Endothelial cell of umbilical vein (primary cell): Measurements from ENCODE around the gene CILP2.

Source experiments
- CTCF ChIP-seq, 2 donors: IDR thresholded peaks; 1 replicate in 1 of 2; 2 replicates in 1 of 2; pipeline ENCODE4 v1.5.1; 2011; ENCODE audit warnings: low read length in 2 of 2, mild to moderate bottlenecking in 2 of 2, moderate library complexity in 2 of 2, control low read depth in 1 of 2, inconsistent platforms in 1 of 2, low read depth in 1 of 2; ENCODE audit not compliant: insufficient read depth in 1 of 2; ENCODE audit errors: extremely low read depth in 1 of 2
- EZH2 ChIP-seq: IDR thresholded peaks from 2 replicates; pipeline ENCODE4 v1.6.1; 2012; ENCODE audit warnings: borderline replicate concordance, low read depth, mild to moderate bottlenecking, moderate library complexity, low read length, inconsistent platforms; ENCODE audit not compliant: severe bottlenecking
- FOS ChIP-seq: IDR thresholded peaks from 2 replicates; pipeline ENCODE4 v1.6.1; 2011; ENCODE audit warnings: mild to moderate bottlenecking, low read length, moderate library complexity, borderline replicate concordance; ENCODE audit not compliant: insufficient read depth
- MAX ChIP-seq: IDR thresholded peaks from 2 replicates; pipeline ENCODE4 v1.6.1; 2011; ENCODE audit not compliant: insufficient read depth, insufficient read length
- POLR2A ChIP-seq: IDR thresholded peaks from 2 replicates; pipeline ENCODE4 v1.6.1; 2012; ENCODE audit warnings: low read depth, mild to moderate bottlenecking, control low read depth, low read length
- POLR2AphosphoS5 ChIP-seq: IDR thresholded peaks from 2 replicates; pipeline ENCODE4 v1.6.1; 2012; ENCODE audit warnings: low read depth, mild to moderate bottlenecking, control low read depth, low read length, moderate library complexity; ENCODE audit not compliant: insufficient read depth

GRCh38 chr19:19553670-19554069 lies 15.6 kb downstream of the CILP2 start:
- TF ChIP-seq POLR2AphosphoS5 (no peak), EZH2 (no peak), CTCF (IDR thresholded peaks at IDR 0.05; ENCODE audit: extremely low read depth in 1 of 2, insufficient read depth in 1 of 2, low read depth in 1 of 2, low read length in 2 of 2) (no peak), POLR2A (no peak), FOS (no peak), MAX (no peak)
